ENCODE measurements around the gene GGA3.
"Not testable (repeated sequence)": the region's sequence is repeated elsewhere in the genome, so short reads cannot be mapped to it uniquely, and the experiment has no call there.

The GGA3 gene

DNA sequence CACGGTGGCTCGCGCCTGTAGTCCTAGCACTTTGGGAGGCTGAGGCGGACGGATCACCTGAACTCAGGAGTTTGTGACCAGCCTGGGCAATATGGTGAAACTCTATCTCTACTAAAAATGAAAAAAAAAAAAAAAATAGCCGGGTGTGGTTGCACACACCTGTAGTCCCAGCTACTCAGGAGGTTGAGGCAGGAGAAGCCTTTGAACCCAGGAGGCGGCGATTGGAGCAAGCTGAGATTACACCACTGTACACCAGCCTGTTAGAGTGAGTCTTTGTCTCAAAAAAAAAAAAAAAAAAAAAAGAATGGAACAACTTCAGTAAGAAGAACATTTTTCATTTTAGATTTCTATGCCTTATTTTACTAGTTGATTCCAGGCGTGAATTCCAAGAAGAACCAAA lies 53.2 kb downstream of the GGA3 start:
- DNase-seq = no peak

DNA sequence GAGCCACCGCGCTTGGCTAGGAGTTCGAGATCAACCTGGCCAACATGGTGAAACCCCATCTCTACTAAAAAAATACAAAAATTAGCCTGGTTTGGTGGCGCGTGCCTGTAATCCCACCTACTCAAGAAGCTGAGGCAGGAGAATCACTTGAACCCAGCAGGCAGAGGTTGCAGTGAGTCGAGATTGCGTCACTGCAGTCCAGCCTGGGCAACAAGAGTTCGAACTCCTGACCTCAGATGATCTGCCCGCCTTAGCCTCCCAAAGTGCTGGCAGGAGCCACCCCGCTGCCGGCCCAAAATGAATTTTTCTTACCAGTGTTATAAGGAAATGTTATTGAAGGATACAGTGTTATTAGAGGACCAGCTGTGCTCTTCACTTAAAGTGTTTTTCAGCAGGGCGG lies 53.6 kb downstream of the GGA3 start:
- DNase-seq = no peak

DNA sequence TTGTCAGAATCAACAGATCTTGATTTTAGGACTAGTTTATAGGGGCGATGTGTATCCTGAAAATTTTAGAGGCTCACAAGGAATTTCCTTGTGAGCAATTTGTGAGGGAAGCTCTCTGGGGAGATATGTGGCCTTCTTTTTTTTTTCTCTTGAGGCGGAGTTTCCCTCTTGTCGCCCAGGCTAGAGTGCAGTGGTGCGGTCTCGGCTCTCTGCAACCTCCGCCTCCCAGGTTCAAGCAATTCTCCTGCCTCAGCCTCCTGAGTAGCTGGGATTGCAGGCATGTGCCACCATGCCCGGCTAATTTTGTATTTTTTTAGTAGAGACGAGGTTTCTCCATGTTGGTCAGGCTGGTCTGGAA lies 54.4 kb downstream of the GGA3 start:
- DNase-seq = not testable (repeated sequence)

DNA sequence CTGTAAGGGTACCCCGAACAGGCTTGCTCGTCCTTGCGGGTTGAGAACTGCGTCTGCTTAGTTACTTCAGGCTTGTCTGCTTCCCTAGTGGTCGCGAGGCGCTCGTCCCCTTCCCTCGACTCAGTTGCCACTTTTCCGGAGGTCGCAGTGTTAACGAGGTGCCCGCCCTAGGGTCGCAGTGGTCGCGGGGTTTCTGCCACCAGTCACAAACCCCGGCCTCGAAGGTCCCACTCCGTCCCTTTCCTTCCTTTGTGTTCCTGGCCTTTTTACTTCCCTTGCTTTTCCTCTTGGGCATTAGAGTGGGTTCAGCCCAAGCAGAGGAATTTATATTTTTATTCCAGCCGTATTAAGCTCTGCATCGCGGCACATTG lies 55.6 kb downstream of the GGA3 start:
- DNase-seq = no peak

DNA sequence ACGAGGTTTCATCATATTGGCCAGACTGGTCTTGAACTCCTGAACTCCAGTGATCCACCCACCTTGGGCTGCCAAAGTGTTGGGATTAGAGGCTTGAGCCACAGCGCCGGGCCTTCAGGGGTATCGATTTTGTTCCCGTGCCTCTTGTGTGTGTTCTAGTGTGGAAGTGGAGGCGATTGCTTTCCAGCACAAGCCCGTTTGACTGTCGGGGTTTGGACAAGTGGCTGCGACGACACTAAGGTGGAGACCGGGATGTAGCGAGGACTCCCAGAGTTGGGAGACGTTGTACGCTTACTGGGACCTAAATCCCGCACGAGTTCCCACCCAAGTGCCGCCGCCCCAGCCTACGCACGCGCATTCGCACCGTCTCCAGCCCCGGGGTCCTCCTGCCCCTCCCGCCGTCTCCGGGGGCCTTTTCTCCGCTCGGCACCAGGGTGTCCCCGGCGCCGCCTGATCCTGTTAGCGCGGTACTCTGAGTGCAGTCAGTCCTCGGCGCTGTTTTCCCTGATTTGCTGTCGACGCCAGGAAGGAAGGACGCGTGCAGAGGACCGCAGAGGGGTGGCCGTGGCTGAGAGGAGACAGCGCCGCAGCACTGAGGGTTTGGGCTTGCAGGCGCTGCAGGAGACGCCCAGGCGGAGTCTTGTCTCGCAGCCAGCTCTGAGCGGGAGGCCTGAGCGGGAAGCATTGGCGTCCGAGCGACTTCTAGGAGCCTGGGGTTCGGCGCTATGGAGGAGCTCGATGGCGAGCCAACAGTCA lies 56.2 kb downstream of the GGA3 start, which contains the start of gene NUP85:
NUP85 (plus strand) TSS at position 643 of the 756 bp plus-strand sequence; CDS start at position 726, 83 bp downstream.
- peak; percentile 76 for DNase-seq

DNA sequence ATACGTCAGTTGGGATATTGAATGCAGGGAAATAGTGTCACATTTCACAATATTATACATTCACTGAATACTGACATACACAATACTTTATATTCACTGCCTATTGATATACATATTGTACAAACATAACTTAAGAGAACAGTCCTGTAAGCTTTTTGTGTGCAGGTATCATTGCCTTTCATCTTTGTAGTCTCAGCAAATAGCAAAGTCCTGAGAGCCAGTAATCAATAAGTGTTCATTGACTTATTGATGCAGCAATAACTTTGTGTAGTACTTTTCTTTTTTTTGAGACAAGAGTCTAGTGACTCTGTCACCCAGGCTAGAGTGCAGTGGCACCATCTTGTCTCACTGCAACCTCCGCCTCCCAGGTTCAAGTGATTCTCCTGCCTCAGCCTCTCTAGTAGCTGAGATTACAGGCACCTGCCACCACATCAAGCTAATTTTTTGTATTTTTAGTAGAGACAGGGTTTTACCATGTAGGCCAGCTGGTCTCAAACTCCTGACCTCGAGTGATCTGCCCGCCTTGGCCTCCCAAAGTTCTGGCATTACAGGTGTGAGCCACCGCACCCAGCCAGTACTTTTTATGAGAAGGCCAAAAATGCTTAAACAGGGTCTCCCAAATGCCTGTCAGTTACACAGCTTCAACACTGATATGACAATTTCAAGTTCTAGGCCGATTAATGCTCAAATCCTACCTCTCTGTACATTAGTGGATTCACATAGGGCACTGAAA lies 61.4 kb downstream of the GGA3 start:
- no peak for DNase-seq

DNA sequence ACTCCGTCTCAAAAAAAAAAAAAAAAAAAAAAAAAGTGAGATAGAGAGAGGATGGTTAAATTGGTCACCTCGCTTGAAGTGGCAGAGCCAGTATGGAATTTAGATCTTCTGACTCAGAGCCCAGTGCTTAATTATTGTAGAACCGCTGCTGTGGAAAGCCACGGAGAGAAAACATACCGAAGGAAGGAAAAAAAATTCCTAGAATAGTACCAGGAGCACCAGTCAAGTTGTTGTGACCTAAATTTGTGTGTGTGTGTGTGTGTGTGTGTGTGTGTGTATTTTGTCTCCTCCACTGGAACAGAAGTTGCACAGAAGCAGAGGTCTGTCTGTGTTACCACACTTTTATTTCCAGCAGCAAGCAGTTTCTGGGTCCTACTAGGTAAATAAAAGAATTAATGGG lies 66.5 kb downstream of the GGA3 start:
- no peak for DNase-seq

DNA sequence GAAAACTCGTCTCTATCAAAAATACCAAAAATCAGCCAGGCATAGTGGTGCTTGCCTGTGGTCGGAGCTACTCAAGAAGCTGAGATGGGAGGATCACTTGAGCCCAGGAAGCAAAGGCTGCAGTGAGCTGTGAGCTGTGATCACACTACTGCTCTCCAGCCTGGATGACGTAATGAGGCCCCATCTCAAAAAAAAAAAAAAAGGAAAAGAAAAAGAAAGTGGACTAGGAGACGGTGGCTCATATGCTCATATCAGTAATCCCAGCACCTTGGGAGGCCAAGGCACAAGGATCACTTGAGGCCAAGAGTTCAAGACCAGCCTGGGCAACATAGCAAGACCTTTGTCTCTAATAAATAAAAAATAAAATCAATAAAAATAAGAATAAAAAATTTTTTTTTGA lies 69.8 kb downstream of the GGA3 start:
- no peak for DNase-seq

DNA sequence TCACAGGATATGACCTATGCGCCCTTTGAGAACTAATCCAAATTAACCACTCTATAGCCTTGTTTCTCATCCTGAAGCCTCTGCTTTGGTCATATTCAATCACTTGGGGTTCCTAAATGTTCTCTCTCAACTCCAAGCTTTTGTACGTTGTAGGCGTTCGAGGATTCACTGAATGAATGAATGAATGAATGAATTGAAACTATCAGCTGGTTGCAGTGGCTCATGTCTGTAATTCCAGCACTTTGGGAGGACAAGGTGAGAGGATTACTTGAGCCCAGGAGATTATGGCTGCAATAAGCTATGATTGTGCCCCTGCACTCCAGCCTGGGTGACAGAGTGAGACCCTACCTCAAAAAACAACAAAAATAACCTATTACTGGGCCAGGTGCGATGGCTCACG lies 72.8 kb downstream of the GGA3 start:
- DNase-seq = no peak

Data from NCI-H2029 treated with DMSO at 0.1 percent for 48 hours (cell line).